KOPT-K1 (cell line): ENCODE data around the gene PLSCR5.

ENCODE experiments used
- H3K27ac ChIP-seq: fragments of 200-600 bp; sonication (generic); 2 replicates; pipeline ENCODE4 v1.5.1; 2016; ENCODE audit warnings: antibody characterized with exemption, mild to moderate bottlenecking, low read depth, low read length; ENCODE audit not compliant: poor library complexity, severe bottlenecking
- H3K36me3 ChIP-seq: fragments of 200-600 bp; sonication (generic); 2 replicates; pipeline ENCODE4 v1.5.1; 2017; ENCODE audit warnings: antibody characterized with exemption, mild to moderate bottlenecking, low read length, moderate library complexity; ENCODE audit not compliant: insufficient read depth
- H3K9me3 ChIP-seq: fragments of 200-600 bp; sonication (generic); 2 replicates; pipeline ENCODE4 v1.5.1; 2017; ENCODE audit warnings: antibody characterized with exemption, low read length, mild to moderate bottlenecking; ENCODE audit not compliant: insufficient read depth, poor library complexity, severe bottlenecking

Gene PLSCR5

GRCh38 chr3:146561463-146561862, 43.7 kb downstream of the PLSCR5 start:
- H3K27ac ChIP-seq = no peak overlapping the region
- no peaks in the 10 kb centered on the region for H3K36me3 ChIP-seq
- no peaks in the 10 kb centered on the region for H3K9me3 ChIP-seq

GRCh38 chr3:146560678-146561077, 44.5 kb downstream of the PLSCR5 start:
- Histone ChIP-seq H3K9me3 (no peaks in the 10 kb centered on the region), H3K36me3 (no peaks in the 10 kb centered on the region), H3K27ac (no peak overlapping the region)

- H3K9me3 ChIP-seq = no peaks in the 10 kb centered on the region
- H3K36me3 ChIP-seq = no peaks in the 10 kb centered on the region
- H3K27ac ChIP-seq = no peak overlapping the region
Measured at GRCh38 chr3:146559388-146559787, 45.8 kb downstream of the PLSCR5 start.

GRCh38 chr3:146558781-146559180, 46.4 kb downstream of the PLSCR5 start:
- Histone ChIP-seq H3K36me3 (no peaks in the 10 kb centered on the region), H3K27ac (no peak overlapping the region), H3K9me3 (no peaks in the 10 kb centered on the region)

- Histone ChIP-seq H3K27ac (no peak overlapping the region), H3K36me3 (no peaks in the 10 kb centered on the region), H3K9me3 (no peaks in the 10 kb centered on the region)
Measured at GRCh38 chr3:146557745-146558144, 47.4 kb downstream of the PLSCR5 start.

GRCh38 chr3:146555311-146555710, 49.8 kb downstream of the PLSCR5 start:
- Histone ChIP-seq H3K27ac (no peak overlapping the region), H3K36me3 (no peaks in the 10 kb centered on the region), H3K9me3 (no peaks in the 10 kb centered on the region)

- H3K9me3 ChIP-seq = no peaks in the 10 kb centered on the region
- no peak overlapping the region for H3K27ac ChIP-seq
Measured at GRCh38 chr3:146554151-146554760, 50.9 kb downstream of the PLSCR5 start.

GRCh38 chr3:146550743-146551510, 54.2 kb downstream of the PLSCR5 start:
- Histone ChIP-seq H3K9me3 (no peaks in the 10 kb centered on the region), H3K27ac (no peak overlapping the region), H3K36me3 (no peaks in the 10 kb centered on the region)

More at GRCh38 chr3:146554151-146554760, 50.9 kb downstream of the PLSCR5 start:
- no peaks in the 10 kb centered on the region for H3K36me3 ChIP-seq

- Histone ChIP-seq H3K27ac (peak overlapping the region; percentile 29), H3K9me3 (no peaks in the 10 kb centered on the region), H3K36me3 (no peaks in the 10 kb centered on the region)
Measured at GRCh38 chr3:146550070-146550615, 55.0 kb downstream of the PLSCR5 start.

- Histone ChIP-seq H3K36me3 (0 out of 2 replicates have a peak, but pooled peaks cover under 1% of the 10 kb centered on the region), H3K27ac (no peak overlapping the region), H3K9me3 (no peaks in the 10 kb centered on the region)
Measured at GRCh38 chr3:146547235-146547835, 57.8 kb downstream of the PLSCR5 start.

GRCh38 chr3:146546366-146546965, 58.7 kb downstream of the PLSCR5 start:
- Histone ChIP-seq H3K36me3 (0 out of 2 replicates have a peak, but pooled peaks cover 9% of the 10 kb centered on the region), H3K27ac (no peak overlapping the region), H3K9me3 (no peaks in the 10 kb centered on the region)

GRCh38 chr3:146544929-146545528, 60.1 kb downstream of the PLSCR5 start:
- no peaks in the 10 kb centered on the region for H3K9me3 ChIP-seq
- peak overlapping the region; percentile 88 for H3K27ac ChIP-seq
- 0 out of 2 replicates have a peak, but pooled peaks cover 15% of the 10 kb centered on the region for H3K36me3 ChIP-seq

GRCh38 chr3:146544002-146544928, 60.9 kb downstream of the PLSCR5 start, which contains the start of gene PLSCR1:
PLSCR1 (minus strand) TSS chr3:146544607; CDS start chr3:146536552, 8,055 bp downstream.
- peak within 1 kb of the TSS; percentile 88 for H3K27ac ChIP-seq
- H3K9me3 ChIP-seq = no peaks in the 10 kb centered on the region
- peaks cover 19% of the 10 kb centered on the region for H3K36me3 ChIP-seq
